GM21529 (cell line): ENCODE data around the gene RYR2.

ENCODE experiments used
- ATAC-seq: cut with Tn5 transposase; IDR thresholded peaks from one replicate; pipeline ENCODE4 v1.9.1; 2021; ENCODE audit not compliant: unreplicated experiment

RYR2 gene

GRCh38 chr1:237634922-237635321, 592.9 kb downstream of the RYR2 start:
- ATAC-seq: no peak

GRCh38 chr1:237638555-237638954, 596.6 kb downstream of the RYR2 start:
- ATAC-seq: no peak

GRCh38 chr1:237640011-237640671, 598.2 kb downstream of the RYR2 start:
- ATAC-seq: no peak

- no peak for ATAC-seq
Observed at GRCh38 chr1:237640966-237641365, 599.0 kb downstream of the RYR2 start.

- no peak for ATAC-seq
Observed at GRCh38 chr1:237650809-237651208, 608.8 kb downstream of the RYR2 start.

- no peak for ATAC-seq
Observed at GRCh38 chr1:237655778-237656177, 613.8 kb downstream of the RYR2 start.

GRCh38 chr1:237664348-237664747, 622.4 kb downstream of the RYR2 start:
- ATAC-seq: no peak

- ATAC-seq: no peak
Observed at GRCh38 chr1:237670302-237670701, 628.3 kb downstream of the RYR2 start.

- no peak for ATAC-seq
Observed at GRCh38 chr1:237671262-237671661, 629.3 kb downstream of the RYR2 start.

GRCh38 chr1:237671935-237672334, 630.0 kb downstream of the RYR2 start:
- ATAC-seq: no peak

GRCh38 chr1:237672748-237673147, 630.8 kb downstream of the RYR2 start:
- no peak for ATAC-seq

GRCh38 chr1:237673631-237674030, 631.6 kb downstream of the RYR2 start:
- ATAC-seq: no peak

GRCh38 chr1:237677979-237678378, 636.0 kb downstream of the RYR2 start:
- no peak for ATAC-seq

GRCh38 chr1:237679687-237680086, 637.7 kb downstream of the RYR2 start:
- no peak for ATAC-seq

- ATAC-seq: no peak
Observed at GRCh38 chr1:237681210-237681609, 639.2 kb downstream of the RYR2 start.

GRCh38 chr1:237684236-237684635, 642.3 kb downstream of the RYR2 start:
- ATAC-seq: no peak

- ATAC-seq: no peak
Observed at GRCh38 chr1:237685551-237685950, 643.6 kb downstream of the RYR2 start.

- no peak for ATAC-seq
Observed at GRCh38 chr1:237687804-237688203, 645.8 kb downstream of the RYR2 start.

- ATAC-seq: no peak
Observed at GRCh38 chr1:237690656-237691055, 648.7 kb downstream of the RYR2 start.

GRCh38 chr1:237692255-237692654, 650.3 kb downstream of the RYR2 start:
- ATAC-seq: no peak

- ATAC-seq: no peak
Observed at GRCh38 chr1:237695878-237696277, 653.9 kb downstream of the RYR2 start.

- ATAC-seq: no peak
Observed at GRCh38 chr1:237700181-237700580, 658.2 kb downstream of the RYR2 start.

- no peak for ATAC-seq
Observed at GRCh38 chr1:237701534-237701933, 659.5 kb downstream of the RYR2 start.
